ENCODE data around the gene ADAM22.

DNA sequence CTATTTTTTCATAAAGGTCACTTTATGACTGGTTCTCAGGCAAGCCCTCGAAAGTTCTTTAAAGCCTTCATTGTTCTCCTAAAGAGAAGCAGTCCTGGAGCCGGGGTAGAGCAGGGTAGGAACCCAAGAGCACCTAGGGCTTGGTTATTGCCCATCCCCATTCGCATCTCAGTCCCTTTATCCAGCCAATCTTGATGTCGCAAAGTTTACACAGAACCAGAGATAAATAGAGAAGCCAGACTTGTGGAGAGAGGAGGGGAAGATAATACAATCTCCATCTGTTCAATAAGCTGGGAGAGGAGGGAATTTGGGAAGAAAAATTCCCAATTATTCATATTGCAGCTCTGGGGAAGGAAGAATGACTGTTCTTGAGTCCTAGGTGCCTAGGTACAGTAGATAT is 292.1 kb downstream of the ADAM22 start:
- no peak for TF ChIP-seq EZH2 (IDR thresholded peaks at IDR 0.05; ENCODE audit: borderline replicate concordance, low read depth, low read length, severe bottlenecking)
- TF ChIP-seq, protein P1, sequence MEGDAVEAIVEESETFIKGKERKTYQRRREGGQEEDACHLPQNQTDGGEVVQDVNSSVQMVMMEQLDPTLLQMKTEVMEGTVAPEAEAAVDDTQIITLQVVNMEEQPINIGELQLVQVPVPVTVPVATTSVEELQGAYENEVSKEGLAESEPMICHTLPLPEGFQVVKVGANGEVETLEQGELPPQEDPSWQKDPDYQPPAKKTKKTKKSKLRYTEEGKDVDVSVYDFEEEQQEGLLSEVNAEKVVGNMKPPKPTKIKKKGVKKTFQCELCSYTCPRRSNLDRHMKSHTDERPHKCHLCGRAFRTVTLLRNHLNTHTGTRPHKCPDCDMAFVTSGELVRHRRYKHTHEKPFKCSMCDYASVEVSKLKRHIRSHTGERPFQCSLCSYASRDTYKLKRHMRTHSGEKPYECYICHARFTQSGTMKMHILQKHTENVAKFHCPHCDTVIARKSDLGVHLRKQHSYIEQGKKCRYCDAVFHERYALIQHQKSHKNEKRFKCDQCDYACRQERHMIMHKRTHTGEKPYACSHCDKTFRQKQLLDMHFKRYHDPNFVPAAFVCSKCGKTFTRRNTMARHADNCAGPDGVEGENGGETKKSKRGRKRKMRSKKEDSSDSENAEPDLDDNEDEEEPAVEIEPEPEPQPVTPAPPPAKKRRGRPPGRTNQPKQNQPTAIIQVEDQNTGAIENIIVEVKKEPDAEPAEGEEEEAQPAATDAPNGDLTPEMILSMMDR (IDR thresholded peaks at IDR 0.05; ENCODE audit: borderline replicate concordance, extremely low read depth, low read length, poor library complexity, severe bottlenecking), result no peak
